ENCODE results near the gene PRR5L.
"Not testable (repeated sequence)": the region's sequence is repeated elsewhere in the genome, so short reads cannot be mapped to it uniquely, and the experiment has no call there.

The PRR5L gene

GRCh38 chr11:36469881-36470802 is 174.1 kb downstream of the PRR5L start:
- no peak for DNase-seq

- DNase-seq = no peak
These were observed 175.5 kb downstream of the PRR5L start for GRCh38 chr11:36471577-36471976.

DNA sequence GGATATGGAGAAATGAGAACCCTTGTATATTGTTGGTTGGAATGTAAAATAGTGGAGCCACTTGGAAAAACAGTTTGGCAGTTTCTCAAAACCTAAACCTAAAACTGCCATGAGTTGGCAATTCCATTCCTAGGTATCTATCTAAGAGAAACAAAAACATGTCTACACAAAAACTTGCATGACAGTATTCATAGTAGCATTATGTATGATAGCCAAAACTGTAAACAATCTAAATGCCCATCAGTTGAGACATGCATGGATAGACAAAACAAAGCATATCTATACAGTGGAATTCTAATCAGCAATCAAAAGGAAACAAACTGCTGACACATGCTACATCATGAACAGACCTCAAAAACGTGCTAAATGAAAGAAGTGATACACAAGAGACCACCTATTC is 179.1 kb downstream of the PRR5L start:
- DNase-seq = no peak

- DNase-seq = no peak
These were observed 182.7 kb downstream of the PRR5L start for GRCh38 chr11:36478700-36479329.

- DNase-seq = no peak
These were observed 184.7 kb downstream of the PRR5L start for GRCh38 chr11:36480833-36481232.

- not testable (repeated sequence) for DNase-seq
These were observed 187.0 kb downstream of the PRR5L start for GRCh38 chr11:36483042-36483441.

- DNase-seq = no peak
These were observed 189.4 kb downstream of the PRR5L start for GRCh38 chr11:36485298-36486002.

DNA sequence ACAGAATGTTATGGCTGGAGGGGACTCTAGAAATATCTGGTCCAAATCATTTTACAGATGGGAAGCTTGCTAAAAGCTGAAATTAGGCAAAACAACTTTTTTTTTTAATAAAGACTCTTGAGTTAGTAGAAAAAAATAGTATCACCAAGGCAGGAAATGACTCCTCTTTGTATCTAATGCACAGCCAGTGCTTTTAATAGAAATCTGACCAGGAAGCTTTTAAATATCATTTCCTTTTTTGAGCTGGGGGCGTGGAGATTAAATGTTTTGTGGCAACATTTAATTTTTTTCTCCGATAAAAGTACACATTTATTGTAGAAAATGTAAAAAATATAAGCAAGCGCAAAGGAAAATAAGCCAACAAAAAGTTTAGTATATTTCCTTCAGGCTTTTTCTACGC is 191.5 kb downstream of the PRR5L start:
- DNase-seq = no peak

DNA sequence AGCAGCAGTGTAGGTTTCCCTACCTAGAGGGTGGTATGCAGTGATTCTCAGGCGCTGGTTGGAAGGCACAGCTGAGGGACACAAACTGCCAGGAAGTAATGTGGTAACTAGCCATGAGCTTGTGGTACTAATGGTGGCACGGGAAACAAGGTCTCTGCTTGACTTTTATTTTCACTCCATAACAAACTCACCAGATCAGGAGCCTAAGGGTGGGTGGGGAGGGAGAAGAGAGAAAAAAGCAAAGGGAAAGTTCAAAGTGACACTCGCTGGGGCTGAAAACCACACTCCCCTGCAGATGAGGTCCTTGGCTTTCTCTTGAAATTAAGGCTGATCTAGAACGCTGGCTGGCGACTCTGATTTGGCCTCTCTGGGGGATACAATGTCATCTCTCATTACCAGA is 192.0 kb downstream of the PRR5L start:
- DNase-seq = no peak

- DNase-seq = no peak
These were observed 194.1 kb downstream of the PRR5L start for GRCh38 chr11:36490026-36490806.

DNA sequence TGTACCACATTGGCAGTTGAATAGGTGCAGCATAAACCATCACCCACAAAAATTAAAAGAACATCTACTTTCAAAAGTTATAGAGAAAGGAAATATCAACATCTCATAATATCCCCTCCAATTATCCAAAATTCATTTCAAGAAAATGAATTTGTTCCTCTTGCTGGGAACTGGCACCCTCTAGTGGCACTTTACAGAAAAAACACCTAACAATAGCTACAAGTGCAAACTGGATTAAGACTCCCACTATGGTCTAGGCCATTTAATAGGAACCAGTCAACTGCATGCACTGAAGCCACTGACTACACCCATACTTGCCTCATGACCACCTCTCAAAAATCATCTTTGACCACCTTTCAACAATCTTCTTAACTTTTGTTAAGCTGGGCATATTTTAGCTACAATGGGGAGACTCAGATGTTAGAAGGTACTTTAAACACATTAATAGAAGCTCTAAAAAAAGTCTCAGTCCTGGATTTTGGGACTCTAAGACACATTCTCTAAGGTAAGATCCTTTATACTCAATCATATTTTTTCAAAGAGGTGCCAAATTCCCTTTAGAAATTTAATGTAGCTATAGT is 196.7 kb downstream of the PRR5L start:
- DNase-seq = no peak

DNA sequence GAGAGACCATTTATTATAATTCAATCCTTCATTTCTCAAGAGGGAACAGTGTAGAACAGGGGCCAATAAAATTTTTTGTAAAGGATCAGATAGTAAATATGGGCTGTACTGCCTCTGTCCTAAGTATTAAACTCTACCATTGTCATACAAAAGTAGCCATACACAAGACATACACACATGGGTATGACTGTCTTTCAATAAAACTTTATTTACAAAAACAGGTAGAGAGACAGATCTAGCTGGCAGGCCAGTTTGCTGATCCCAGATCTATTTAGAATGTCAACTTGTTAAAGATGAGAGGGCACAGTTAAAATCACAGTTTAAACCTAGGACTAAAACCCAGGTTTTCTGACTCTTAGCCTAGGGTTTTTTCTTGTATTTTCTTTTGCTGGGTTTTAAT is 197.2 kb downstream of the PRR5L start:
- no peak for DNase-seq

- DNase-seq = no peak
These were observed 202.6 kb downstream of the PRR5L start for GRCh38 chr11:36498721-36499120.

- no peak for DNase-seq
These were observed 203.2 kb downstream of the PRR5L start for GRCh38 chr11:36499315-36499714.

DNA sequence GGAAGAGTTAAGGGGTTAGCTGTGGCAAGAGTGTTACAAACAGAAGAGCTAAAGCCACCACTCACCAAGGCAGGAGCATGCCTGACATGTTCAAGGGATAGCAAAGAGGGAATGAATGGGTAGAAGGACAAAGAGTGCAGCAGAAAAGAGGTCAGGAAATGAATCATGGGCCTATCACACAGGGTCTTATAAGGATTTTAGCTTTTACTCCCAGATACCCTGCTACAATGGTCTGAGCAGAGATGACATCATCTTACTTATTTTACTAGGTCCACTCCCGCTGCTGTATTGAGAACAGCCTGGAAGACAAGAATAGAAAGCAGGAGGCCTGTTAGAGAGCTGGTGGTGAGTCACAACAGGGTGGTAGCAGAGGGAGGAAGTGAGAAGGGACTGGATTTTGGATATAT is 204.2 kb downstream of the PRR5L start:
- no peak for DNase-seq

GRCh38 chr11:36501236-36501635 is 205.1 kb downstream of the PRR5L start:
- DNase-seq = no peak

- no peak for DNase-seq
These were observed 211.9 kb downstream of the PRR5L start for GRCh38 chr11:36507824-36508489.

- DNase-seq = no peak
These were observed 212.7 kb downstream of the PRR5L start for GRCh38 chr11:36508743-36509142.

GRCh38 chr11:36509201-36509639 is 213.1 kb downstream of the PRR5L start:
- DNase-seq = peak; percentile 13

- DNase-seq = peak; percentile 90
These were observed 213.9 kb downstream of the PRR5L start, which contains the start of gene TRAF6 for GRCh38 chr11:36509694-36510593. TRAF6 (minus strand) TSS chr11:36510272; CDS start chr11:36501515, 8,757 bp downstream.

DNA sequence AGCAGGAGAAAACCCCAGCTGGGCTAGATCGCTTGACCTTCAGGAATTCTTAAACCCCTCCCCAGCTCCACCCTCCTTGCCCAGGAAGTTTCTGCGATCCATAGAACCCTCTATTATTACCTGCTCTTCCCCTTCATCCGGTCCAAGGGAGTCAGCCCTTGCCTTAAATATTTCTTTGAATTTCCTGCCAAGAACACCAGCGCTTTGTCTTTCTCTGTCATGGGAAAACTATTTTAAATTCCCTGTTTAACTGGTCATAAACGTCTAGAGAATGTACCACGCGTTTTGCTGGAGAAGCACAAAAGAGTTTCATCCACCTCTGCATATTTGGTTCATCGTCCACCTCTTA is 214.5 kb downstream of the PRR5L start:
- DNase-seq = no peak
